Measurements from ENCODE around the gene GREM2. TPM values are rescaled to one million over a fixed set of nuclear protein-coding genes. Genes with fewer than 3 reads are reported as not detected.

GREM2 gene
- total and polyA plus RNA-seq, 2 experiments from 2014 or later, result 47.8 to 86.5 TPM

DNA sequence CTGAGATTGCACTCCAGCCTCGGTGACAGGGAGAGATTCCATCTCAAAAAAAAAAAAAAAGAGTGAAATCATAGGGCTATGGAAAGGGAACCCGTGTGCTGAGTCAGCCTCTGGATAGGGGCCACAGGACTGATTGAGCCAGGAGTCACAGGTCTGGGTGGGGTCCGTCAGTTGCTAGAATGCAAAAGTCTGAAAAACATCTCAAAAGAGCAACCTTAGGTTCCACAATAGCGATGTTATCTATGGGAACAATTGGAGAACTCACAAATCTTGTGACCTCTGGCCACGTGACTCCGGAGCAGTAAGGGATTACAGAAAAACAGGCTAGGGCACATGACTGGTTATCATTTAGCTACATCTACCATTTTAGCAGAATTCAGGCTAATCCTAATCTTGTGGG is 32.8 kb upstream of the GREM2 start:
- 58 to 64% methylated on average over 6 of the region's 6 CpGs for WGBS, 2 experiments (ENCODE audit: low coverage in 1 of 2, low lambda C conversion rate in 2 of 2, missing lambda C conversion rate in 2 of 2)
- no peak overlapping the region for H2AFZ ChIP-seq

GRCh38 chr1:240635466-240636256 is 23.7 kb upstream of the GREM2 start:
- H3K4me2 ChIP-seq (ENCODE audit: unreplicated experiment), result no peak overlapping the region
- in situ Hi-C loops (cut with MboI), result no loop called here
- H4K20me1 ChIP-seq (ENCODE audit: insufficient read depth), result no peaks in the 10 kb centered on the region
- H3F3A ChIP-seq (ENCODE audit: insufficient read depth), result no peaks in the 10 kb centered on the region
- H3K36me3 ChIP-seq (ENCODE audit: low read depth), result no peaks in the 10 kb centered on the region
- no peaks in the 10 kb centered on the region for H3K79me2 ChIP-seq (ENCODE audit: insufficient read depth)
- H3K4me3 ChIP-seq, result no peak overlapping the region
- H3K9me3 ChIP-seq (ENCODE audit: low read depth), result no peaks in the 10 kb centered on the region
- H3K9me2 ChIP-seq (ENCODE audit: insufficient read depth), result no peaks in the 10 kb centered on the region
- DNase-seq, result no peak
- no peak overlapping the region for H2AFZ ChIP-seq
- H3K27me3 ChIP-seq (replicated peaks; ENCODE audit: insufficient read depth), result no peaks in the 10 kb centered on the region
- no peaks in the 10 kb centered on the region for H3K4me1 ChIP-seq (ENCODE audit: insufficient read depth)
- 74 to 76% methylated on average over 16 of the region's 16 CpGs for WGBS, 2 experiments (ENCODE audit: low coverage in 1 of 2, low lambda C conversion rate in 2 of 2, missing lambda C conversion rate in 2 of 2)
- no peak overlapping the region for H3K9ac ChIP-seq
- no peak overlapping the region for H3K27ac ChIP-seq
- TF ChIP-seq EZH2 (IDR thresholded peaks at IDR 0.05; ENCODE audit: insufficient read depth, poor library complexity, severe bottlenecking) (no peak), EZH2phosphoT487 (IDR thresholded peaks at IDR 0.05; ENCODE audit: insufficient read depth, low read depth) (no peak)

More for the DNA sequence above, 32.8 kb upstream of the GREM2 start:
- Histone ChIP-seq H3K79me2 (ENCODE audit: insufficient read depth) (no peaks in the 10 kb centered on the region), H4K20me1 (ENCODE audit: insufficient read depth) (no peaks in the 10 kb centered on the region), H3K9me3 (ENCODE audit: low read depth) (no peaks in the 10 kb centered on the region), H3K4me3 (no peak overlapping the region), H3K4me2 (ENCODE audit: unreplicated experiment) (no peak overlapping the region), H3K27ac (no peak overlapping the region), H3K4me1 (ENCODE audit: insufficient read depth) (0 out of 2 replicates have a peak, but pooled peaks cover 3% of the 10 kb centered on the region), H3K9ac (no peak overlapping the region), H3K9me2 (ENCODE audit: insufficient read depth) (no peaks in the 10 kb centered on the region), H3K36me3 (ENCODE audit: low read depth) (no peaks in the 10 kb centered on the region), H3K27me3 (replicated peaks; ENCODE audit: insufficient read depth) (no peaks in the 10 kb centered on the region), H3F3A (ENCODE audit: insufficient read depth) (no peaks in the 10 kb centered on the region)
- no peak for TF ChIP-seq EZH2phosphoT487 (IDR thresholded peaks at IDR 0.05; ENCODE audit: insufficient read depth, low read depth)
- no peak for TF ChIP-seq EZH2 (IDR thresholded peaks at IDR 0.05; ENCODE audit: insufficient read depth, poor library complexity, severe bottlenecking)
- peak; percentile 52 for DNase-seq
- in situ Hi-C loops (cut with MboI), result no loop called here

GRCh38 chr1:240630409-240630808 is 18.5 kb upstream of the GREM2 start:
- no peaks in the 10 kb centered on the region for H3K4me1 ChIP-seq (ENCODE audit: insufficient read depth)
- TF ChIP-seq EZH2 (IDR thresholded peaks at IDR 0.05; ENCODE audit: insufficient read depth, poor library complexity, severe bottlenecking) (no peak), EZH2phosphoT487 (IDR thresholded peaks at IDR 0.05; ENCODE audit: insufficient read depth, low read depth) (no peak)
- WGBS, 2 experiments (ENCODE audit: low coverage in 1 of 2, low lambda C conversion rate in 2 of 2, missing lambda C conversion rate in 2 of 2), result 87 to 90% methylated on average over 5 of the region's 5 CpGs
- H3K9ac ChIP-seq, result no peak overlapping the region
- H3F3A ChIP-seq (ENCODE audit: insufficient read depth), result no peaks in the 10 kb centered on the region
- H3K9me2 ChIP-seq (ENCODE audit: insufficient read depth), result no peaks in the 10 kb centered on the region
- H3K4me3 ChIP-seq, result no peak overlapping the region
- H3K9me3 ChIP-seq (ENCODE audit: low read depth), result no peaks in the 10 kb centered on the region
- H3K27ac ChIP-seq, result no peak overlapping the region
- no peaks in the 10 kb centered on the region for H4K20me1 ChIP-seq (ENCODE audit: insufficient read depth)
- no peak for DNase-seq
- no peaks in the 10 kb centered on the region for H3K79me2 ChIP-seq (ENCODE audit: insufficient read depth)
- in situ Hi-C loops (cut with MboI), result no loop called here
- H2AFZ ChIP-seq, result no peak overlapping the region
- H3K36me3 ChIP-seq (ENCODE audit: low read depth), result no peaks in the 10 kb centered on the region
- no peaks in the 10 kb centered on the region for H3K27me3 ChIP-seq (replicated peaks; ENCODE audit: insufficient read depth)
- H3K4me2 ChIP-seq (ENCODE audit: unreplicated experiment), result no peak overlapping the region

DNA sequence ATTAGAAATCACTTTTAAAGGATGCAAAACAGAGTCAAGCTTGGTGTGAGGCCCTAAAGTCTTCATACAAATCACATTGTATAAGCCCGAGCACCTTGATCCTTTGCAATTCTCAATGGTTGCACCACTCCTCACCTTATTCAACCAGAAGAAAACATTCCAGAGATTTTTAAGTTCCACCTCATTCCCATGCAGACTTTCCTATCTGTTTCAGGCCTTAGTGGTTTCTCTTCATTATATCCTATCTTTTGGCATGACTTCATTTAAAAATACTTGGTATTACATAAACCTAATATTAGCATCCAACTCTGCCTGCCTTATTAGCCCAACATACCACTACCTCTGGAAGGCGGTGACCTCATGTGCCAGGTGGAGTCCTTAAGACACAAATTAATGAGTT is 9.3 kb upstream of the GREM2 start:
- in situ Hi-C loops (cut with MboI), result no loop called here
- Histone ChIP-seq H3K4me3 (no peak overlapping the region), H4K20me1 (ENCODE audit: insufficient read depth) (no peaks in the 10 kb centered on the region), H3K9me2 (ENCODE audit: insufficient read depth) (no peaks in the 10 kb centered on the region), H3K27ac (no peak overlapping the region), H3K4me2 (ENCODE audit: unreplicated experiment) (no peak overlapping the region), H3K79me2 (ENCODE audit: insufficient read depth) (no peaks in the 10 kb centered on the region), H3K27me3 (replicated peaks; ENCODE audit: insufficient read depth) (no peaks in the 10 kb centered on the region), H3K4me1 (ENCODE audit: insufficient read depth) (no peaks in the 10 kb centered on the region), H2AFZ (no peak overlapping the region), H3F3A (ENCODE audit: insufficient read depth) (no peaks in the 10 kb centered on the region), H3K9me3 (ENCODE audit: low read depth) (no peaks in the 10 kb centered on the region), H3K9ac (no peak overlapping the region), H3K36me3 (ENCODE audit: low read depth) (no peaks in the 10 kb centered on the region)
- TF ChIP-seq EZH2phosphoT487 (IDR thresholded peaks at IDR 0.05; ENCODE audit: insufficient read depth, low read depth) (no peak), EZH2 (IDR thresholded peaks at IDR 0.05; ENCODE audit: insufficient read depth, poor library complexity, severe bottlenecking) (no peak)
- no peak for DNase-seq
- WGBS, 2 experiments (ENCODE audit: low coverage in 1 of 2, low lambda C conversion rate in 2 of 2, missing lambda C conversion rate in 2 of 2), result 95 to 98% methylated on average over 2 of the region's 2 CpGs
